Stimulated activated CD8-positive, alpha-beta memory T cell treated with anti-CD3 and anti-CD28 coated beads, Interleukin-2, amount 100 ng/mL, for 1 hour (primary cell): Measurements from ENCODE around the gene ARHGEF25.
"Not testable (repeated sequence)": the region's sequence is repeated elsewhere in the genome, so short reads cannot be mapped to it uniquely, and the experiment has no call there.

Experiments
- DNase-seq, 2 donors: peaks; one replicate each; pipeline ENCODE4 v3.0.0-alpha.2; 2020; ENCODE audit warnings: low read depth in 2 of 2

ARHGEF25 gene

DNA sequence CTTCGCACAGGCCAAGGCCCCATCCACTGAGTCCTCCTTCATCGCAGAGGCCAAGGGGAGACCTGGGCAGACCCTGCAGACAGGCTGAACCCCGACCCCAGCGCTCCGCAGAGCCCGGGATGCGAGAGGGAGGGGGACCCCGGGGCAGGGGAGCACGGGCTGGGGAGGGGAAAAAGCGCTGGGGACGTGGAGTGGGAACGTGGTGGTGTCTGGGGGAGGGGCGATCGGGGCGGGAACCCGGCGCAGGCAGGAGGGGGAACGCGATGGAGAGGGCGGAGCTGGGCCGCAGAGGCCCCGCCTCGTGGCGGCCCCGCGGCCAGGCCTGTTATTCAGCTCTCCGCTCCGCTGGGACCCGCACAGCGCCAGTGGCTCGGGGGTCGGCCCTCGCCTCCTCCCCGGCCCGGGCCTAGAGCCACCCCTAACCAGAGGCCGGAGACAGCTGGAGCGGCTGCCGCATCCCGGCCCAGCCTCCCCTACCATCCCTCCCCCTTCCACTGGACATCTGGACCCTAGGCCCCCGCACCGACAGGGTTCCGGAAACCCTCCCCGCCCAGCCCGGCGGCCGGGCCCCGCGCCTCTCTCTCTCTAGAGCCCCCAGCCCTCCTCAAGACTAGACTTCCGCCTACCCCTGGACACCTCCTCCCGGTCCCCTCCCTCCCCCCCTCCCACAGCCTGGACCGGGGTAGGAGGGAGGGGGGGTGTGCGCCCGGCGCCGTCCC is at the start of gene ARHGEF25:
TSS of gene ARHGEF25 (plus strand) at position 328 of the 719 bp plus-strand sequence. CDS start 460 bp downstream, outside the sequence.
- DNase-seq, result peak in 1 of 2 donors; percentile 30

DNA sequence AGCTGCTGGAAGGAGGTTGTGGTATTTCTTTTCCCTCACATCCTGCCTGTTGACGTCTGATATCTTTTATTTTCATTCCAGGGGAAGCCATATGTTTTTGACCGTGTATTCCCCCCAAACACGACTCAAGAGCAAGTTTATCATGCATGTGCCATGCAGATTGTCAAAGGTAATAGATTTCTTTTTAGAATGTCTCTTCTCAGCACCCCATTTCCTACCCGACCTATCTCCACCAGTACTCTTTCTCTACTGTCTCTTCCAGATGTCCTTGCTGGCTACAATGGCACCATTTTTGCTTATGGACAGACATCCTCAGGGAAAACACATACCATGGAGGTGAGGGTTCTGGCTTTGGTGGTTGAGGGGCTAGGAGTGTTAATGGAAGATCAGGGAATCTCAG is 47.9 kb upstream of the ARHGEF25 start:
- no peak for DNase-seq

GRCh38 chr12:57564178-57564740 is 47.0 kb upstream of the ARHGEF25 start:
- DNase-seq, result no peak

GRCh38 chr12:57568838-57569237 is 42.4 kb upstream of the ARHGEF25 start:
- no peak for DNase-seq

- no peak for DNase-seq
Measured at GRCh38 chr12:57569858-57570257, 41.4 kb upstream of the ARHGEF25 start.

DNA sequence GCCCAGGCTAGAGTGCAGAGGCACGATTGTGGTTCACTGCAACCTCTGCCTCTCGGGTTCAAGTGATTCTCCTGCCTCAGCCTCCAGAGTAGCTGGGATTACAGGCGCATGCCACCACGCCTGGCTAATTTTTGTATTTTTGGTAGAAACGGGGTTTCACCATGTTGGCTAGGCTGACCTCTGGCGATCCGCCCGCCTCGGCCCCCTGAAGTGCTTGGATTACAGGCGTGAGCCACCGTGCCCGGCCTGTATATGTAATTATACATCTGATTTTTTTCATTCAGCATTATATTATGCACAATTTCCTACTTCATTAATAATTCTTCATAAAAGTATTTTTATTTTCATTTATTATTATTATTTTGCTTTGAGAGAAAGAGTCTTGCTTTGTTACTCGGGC is 40.8 kb upstream of the ARHGEF25 start:
- not testable (repeated sequence) for DNase-seq

DNA sequence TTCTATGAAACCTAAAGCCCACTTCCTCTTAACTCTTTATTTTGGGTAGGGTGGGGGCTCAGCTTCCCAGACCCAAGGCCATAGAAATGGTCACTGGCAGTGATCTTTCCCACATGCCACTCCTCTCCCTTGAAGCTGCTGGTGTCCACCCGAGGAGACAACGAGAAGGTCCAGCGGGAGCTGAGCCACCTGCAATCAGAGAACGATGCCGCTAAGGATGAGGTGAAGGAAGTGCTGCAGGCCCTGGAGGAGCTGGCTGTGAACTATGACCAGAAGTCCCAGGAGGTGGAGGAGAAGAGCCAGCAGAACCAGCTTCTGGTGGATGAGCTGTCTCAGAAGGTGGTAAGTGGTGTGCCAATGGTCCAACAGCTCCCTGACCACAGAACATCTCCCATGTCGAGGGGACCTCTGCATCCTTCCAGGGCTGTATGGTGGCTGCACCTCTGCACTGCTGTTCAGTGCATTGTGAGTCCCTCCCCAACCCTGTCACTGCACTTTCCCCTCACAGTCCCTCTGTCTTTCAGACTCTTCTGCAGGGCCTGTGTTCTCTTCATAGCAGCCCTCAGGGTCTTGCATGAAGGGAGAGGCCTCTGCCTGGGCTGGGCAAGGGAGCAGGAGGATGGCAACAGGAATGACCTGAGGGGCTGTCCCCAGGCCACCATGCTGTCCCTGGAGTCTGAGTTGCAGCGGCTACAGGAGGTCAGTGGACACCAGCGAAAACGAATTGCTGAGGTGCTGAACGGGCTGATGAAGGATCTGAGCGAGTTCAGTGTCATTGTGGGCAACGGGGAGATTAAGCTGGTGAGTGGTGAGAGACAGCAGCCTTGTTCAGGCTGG is 39.1 kb upstream of the ARHGEF25 start:
- no peak for DNase-seq

GRCh38 chr12:57574795-57575194 is 36.4 kb upstream of the ARHGEF25 start:
- no peak for DNase-seq

DNA sequence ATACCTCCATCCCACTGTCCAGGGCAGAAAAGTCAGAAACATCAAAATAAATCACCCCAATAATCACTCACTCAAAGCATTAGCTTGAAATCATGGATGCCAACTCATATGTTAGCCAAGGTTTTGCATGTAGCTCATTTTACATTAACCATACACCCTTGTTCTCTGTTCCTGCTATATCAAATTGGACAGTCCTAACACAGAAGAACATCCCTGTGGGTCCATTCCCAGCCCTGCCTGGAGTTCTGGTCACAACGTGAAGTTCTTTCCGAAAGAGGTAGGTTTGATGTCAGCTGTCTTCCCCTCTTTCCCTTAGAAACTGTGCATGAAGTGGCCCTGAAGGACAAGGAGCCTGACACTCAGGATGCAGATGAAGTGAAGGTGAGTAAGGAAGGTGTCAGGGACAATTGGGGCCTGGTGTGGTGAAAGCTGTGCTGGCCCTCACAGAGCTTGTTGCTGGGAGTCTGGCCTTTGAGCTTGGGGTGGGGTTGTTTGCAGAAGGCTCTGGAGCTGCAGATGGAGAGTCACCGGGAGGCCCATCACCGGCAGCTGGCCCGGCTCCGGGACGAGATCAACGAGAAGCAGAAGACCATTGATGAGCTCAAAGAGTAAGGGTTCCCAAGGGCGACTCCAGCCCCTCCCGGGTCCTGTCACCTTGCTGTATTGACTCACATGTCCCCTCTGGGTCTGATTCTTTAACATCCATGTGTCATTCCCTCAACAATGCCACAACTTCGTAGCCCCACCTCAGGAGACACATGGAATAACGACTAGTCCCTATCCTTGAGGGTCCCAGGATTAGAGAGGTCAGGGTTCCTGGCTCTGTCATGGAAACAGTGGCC is 35.2 kb upstream of the ARHGEF25 start:
- no peak for DNase-seq

- DNase-seq, result no peak
Measured at GRCh38 chr12:57576613-57577160, 34.5 kb upstream of the ARHGEF25 start.

DNA sequence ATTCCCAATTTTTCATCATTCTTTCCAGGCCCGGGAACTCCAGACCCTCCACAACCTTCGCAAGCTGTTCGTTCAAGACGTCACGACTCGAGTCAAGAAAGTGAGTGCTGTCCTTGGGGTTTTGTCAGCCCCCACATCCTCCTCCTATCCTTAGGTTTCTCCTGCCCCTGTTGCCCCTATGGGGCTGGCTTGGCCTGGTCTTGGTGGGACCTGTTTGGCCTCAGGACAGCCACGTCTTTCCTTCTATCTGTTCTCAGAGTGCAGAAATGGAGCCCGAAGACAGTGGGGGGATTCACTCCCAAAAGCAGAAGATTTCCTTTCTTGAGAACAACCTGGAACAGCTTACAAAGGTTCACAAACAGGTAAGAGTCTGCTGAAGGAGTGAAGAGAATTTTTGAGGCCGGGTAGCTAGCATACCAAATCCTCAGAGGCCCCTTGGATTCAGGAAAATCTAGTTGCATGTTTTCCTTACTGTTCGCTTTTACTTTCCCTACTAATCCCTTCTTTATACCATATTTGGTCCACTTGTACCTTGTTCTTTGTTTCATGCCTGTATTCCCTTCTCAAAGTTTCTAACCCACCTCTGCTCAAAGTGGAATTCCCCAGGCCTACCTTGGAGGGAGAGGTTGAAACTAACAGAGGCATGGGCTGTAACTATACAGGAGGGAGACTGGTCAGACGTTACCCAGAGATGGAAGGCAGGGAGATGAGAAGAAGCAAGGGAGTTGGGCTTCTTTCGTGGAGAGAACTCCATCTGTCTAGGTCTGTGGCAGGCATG is 33.1 kb upstream of the ARHGEF25 start:
- no peak for DNase-seq

GRCh38 chr12:57579011-57579410 is 32.2 kb upstream of the ARHGEF25 start:
- DNase-seq, result no peak

- DNase-seq, result no peak
Measured at GRCh38 chr12:57579677-57580465, 31.4 kb upstream of the ARHGEF25 start.

- no peak for DNase-seq
Measured at GRCh38 chr12:57580466-57580795, 30.8 kb upstream of the ARHGEF25 start.

- DNase-seq, result no peak
Measured at GRCh38 chr12:57581802-57582201, 29.4 kb upstream of the ARHGEF25 start.

DNA sequence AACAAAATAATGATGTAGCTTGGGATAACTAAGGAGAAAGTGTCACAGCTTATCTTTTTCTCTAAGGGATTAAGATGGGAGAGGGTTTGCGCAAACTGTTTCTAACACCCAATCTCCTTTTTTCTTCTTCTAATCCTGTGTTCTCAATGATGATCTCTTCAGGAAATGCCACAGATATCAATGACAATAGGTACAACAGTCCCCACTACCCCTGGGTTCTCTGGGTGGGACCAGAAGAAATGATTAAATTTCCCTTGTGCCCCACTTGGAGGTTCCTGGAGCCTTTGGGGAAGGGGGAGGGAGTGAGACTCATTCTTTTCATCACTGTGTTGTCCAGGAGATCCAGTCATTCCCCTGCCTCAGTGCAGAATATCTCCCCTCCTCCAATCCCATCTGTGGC is 28.8 kb upstream of the ARHGEF25 start:
- no peak for DNase-seq

DNA sequence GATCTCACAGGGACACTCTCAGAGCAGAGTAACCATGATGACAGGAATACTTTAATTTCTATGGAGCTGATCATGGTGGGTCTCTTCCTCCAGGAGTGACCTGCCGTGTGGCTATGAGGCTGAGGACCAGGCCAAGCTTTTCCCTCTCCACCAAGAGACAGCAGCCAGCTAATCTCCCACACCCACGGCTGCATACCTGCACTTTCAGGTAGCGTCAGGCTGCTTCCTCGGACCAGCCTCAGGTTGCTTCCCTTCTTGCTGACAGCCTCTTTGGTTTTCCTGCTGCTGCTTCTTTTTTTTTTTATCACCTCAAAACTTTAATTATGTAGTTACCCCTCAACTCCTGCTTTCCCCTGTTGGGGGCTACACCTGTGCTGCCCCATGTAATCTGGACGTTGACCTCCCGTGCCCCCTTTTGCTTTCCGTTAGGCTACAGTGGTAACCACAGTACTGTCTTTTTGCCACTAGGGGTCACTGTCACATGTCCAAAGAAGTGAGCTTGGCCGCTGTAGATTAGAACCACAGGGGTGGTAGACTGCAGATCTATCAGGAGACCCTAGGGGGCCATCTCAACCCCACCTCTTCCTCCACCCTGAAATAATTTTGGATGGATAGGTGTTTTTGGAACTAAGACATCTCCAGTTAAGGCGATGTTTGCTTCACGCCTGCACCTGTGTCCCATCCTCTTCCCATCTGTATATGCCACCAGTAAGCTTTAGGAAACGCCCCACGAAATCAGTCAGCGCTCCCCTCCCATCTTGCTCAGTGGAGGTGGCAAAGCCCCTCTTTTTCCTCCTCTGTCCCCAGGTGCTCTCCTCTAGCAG is 28.0 kb upstream of the ARHGEF25 start:
- DNase-seq, result peak; percentile 38 to 40

GRCh38 chr12:57584050-57584449 is 27.2 kb upstream of the ARHGEF25 start:
- no peak for DNase-seq

- DNase-seq, result no peak
Measured at GRCh38 chr12:57584690-57585089, 26.5 kb upstream of the ARHGEF25 start.
